Head of caudate nucleus (tissue), 42 donors: ENCODE results near the gene PLCB4.

Experiments
- DNase-seq, 42 donors: peaks; one replicate each; pipeline versions ENCODE4 v3.0.0 to v3.0.0-alpha.2; 2020 to 2021; ENCODE audit warnings: mixed read lengths in 7 of 42
- intact Hi-C: fragments of 100-400 bp; cut with DNase I; formaldehyde crosslinking; loops from one replicate; pipeline ENCODE4 v1.15.0; 2022

Gene PLCB4

GRCh38 chr20:9053108-9053507, 15.8 kb upstream of the PLCB4 start:
- no peak for DNase-seq
- intact Hi-C loops = no loop called here

GRCh38 chr20:9054176-9054575, 14.7 kb upstream of the PLCB4 start:
- intact Hi-C loops = no loop called here
- DNase-seq = no peak

GRCh38 chr20:9059931-9060330, 9.0 kb upstream of the PLCB4 start:
- DNase-seq = no peak
- intact Hi-C loops = no loop called here

- intact Hi-C loops = no loop called here
- DNase-seq = no peak
These were observed 7.5 kb upstream of the PLCB4 start for GRCh38 chr20:9061434-9061833.

- no peak for DNase-seq
- intact Hi-C loops = no loop called here
These were observed 6.8 kb upstream of the PLCB4 start for GRCh38 chr20:9062066-9062465.

- intact Hi-C loops = no loop called here
- DNase-seq = no peak
These were observed 2.7 kb upstream of the PLCB4 start for GRCh38 chr20:9066191-9066590.

- DNase-seq = peak in 33 of 42 donors; percentile 11 to 61 (median 35)
- intact Hi-C loops = no loop called here
These were observed 570 bp upstream of the PLCB4 start for GRCh38 chr20:9068233-9068801.

- intact Hi-C loops = no loop called here
- no peak for DNase-seq
These were observed 1.4 kb downstream of the PLCB4 start for GRCh38 chr20:9070304-9070703.

GRCh38 chr20:9071976-9072726, 3.3 kb downstream of the PLCB4 start:
- DNase-seq = no peak
- intact Hi-C loops = no loop called here

- intact Hi-C loops = no loop called here
- DNase-seq = no peak
These were observed 4.1 kb downstream of the PLCB4 start for GRCh38 chr20:9072861-9073500.

- no peak for DNase-seq
- intact Hi-C loops = no loop called here
These were observed 6.6 kb downstream of the PLCB4 start for GRCh38 chr20:9075264-9076095.

GRCh38 chr20:9076440-9076839, 7.6 kb downstream of the PLCB4 start:
- no peak for DNase-seq
- intact Hi-C loops = no loop called here

- no peak for DNase-seq
- intact Hi-C loops = no loop called here
These were observed 10.2 kb downstream of the PLCB4 start for GRCh38 chr20:9078826-9079731.

- no peak for DNase-seq
- intact Hi-C loops = no loop called here
These were observed 12.6 kb downstream of the PLCB4 start for GRCh38 chr20:9081423-9081966.

GRCh38 chr20:9082741-9083140, 13.9 kb downstream of the PLCB4 start:
- intact Hi-C loops = no loop called here
- no peak for DNase-seq

- intact Hi-C loops = no loop called here
- DNase-seq = no peak
These were observed 18.8 kb downstream of the PLCB4 start for GRCh38 chr20:9087531-9088217.

GRCh38 chr20:9088556-9088955, 19.7 kb downstream of the PLCB4 start:
- DNase-seq = no peak
- intact Hi-C loops = no loop called here

GRCh38 chr20:9092113-9092512, 23.2 kb downstream of the PLCB4 start:
- no peak for DNase-seq
- intact Hi-C loops = no loop called here
